K562 (cell line): ENCODE results near the gene NTM. TPM values are rescaled to one million over a fixed set of nuclear protein-coding genes. Genes with fewer than 3 reads are reported as not detected.

ENCODE experiments used
- ATAC-seq: fragments of 200-7000 bp; cut with Tn5 transposase; 3 replicates; pipeline ENCODE4 v1.9.1; 2020; ENCODE audit warnings: moderate library complexity
- BruUV-seq: library from RNA; stranded (reverse); fragments of 400-500 nt; replicated peaks from 2 replicates; lab custom pipeline; 2021; lab: Mats Ljungman, UMichigan
- CTCF ChIA-PET: fragments of 300-600 bp; formaldehyde crosslinking; extraction: SDS; loops from one replicate; lab custom pipeline; 2021; ENCODE audit warnings: low intra/inter-chr PET ratio; lab: Yijun Ruan, JAX
- POLR2A ChIA-PET: fragments of 300-600, 350-650 bp; sonication (Branson Sonifier 250); formaldehyde crosslinking; extraction: SDS; loops from one replicate; lab custom pipeline; 2021; ENCODE audit warnings: antibody characterized with exemption, inconsistent platforms; lab: Yijun Ruan, JAX
- DNase-seq, 4 experiments: peaks; one replicate each; pipeline versions ENCODE4 v3.0.0 to v3.0.0-alpha.2; 2011 to 2018; ENCODE audit warnings: low spot score in 3 of 4, mixed read lengths in 3 of 4; ENCODE audit errors: extremely low read depth in 1 of 4
- FAIRE-seq: peaks from 2 replicates; lab custom pipeline; 2011; peaks lifted over from hg19 to GRCh38; lab: Jason Lieb, UNC
- H2AFZ ChIP-seq: 2 replicates; pipeline ENCODE4 v1.6.0; 2011; ENCODE audit warnings: low read depth, low read length, control low read depth, inconsistent platforms
- H3K27ac ChIP-seq: fragments of 200-600 bp; 3 replicates; pipeline ENCODE4 v1.8.0; 2011; ENCODE audit warnings: low read depth, mild to moderate bottlenecking, control low read depth, inconsistent platforms, low read length, moderate library complexity, mixed read lengths; ENCODE audit errors: extremely low read depth
- H3K27me3 ChIP-seq, 2 experiments: fragments of 300-600 bp in 1 of 2; 2 replicates in 1 of 2; 3 replicates in 1 of 2; pipeline versions ENCODE4 v1.6.0 to v1.8.0; 2011; ENCODE audit warnings: inconsistent platforms in 2 of 2, low read length in 2 of 2, mild to moderate bottlenecking in 1 of 2, mixed read lengths in 1 of 2, moderate library complexity in 1 of 2; ENCODE audit not compliant: control insufficient read depth in 2 of 2, insufficient read depth in 2 of 2
- H3K36me3 ChIP-seq: fragments of 300-600 bp; 3 replicates; pipeline ENCODE4 v1.8.0; 2011; ENCODE audit warnings: mild to moderate bottlenecking, low read length, inconsistent platforms; ENCODE audit not compliant: control insufficient read depth, insufficient read depth
- H3K4me1 ChIP-seq, 2 experiments: fragments of 200-600 bp in 1 of 2; replicated peaks in 1 of 2; 2 replicates in 1 of 2; 3 replicates in 1 of 2; pipeline versions ENCODE4 v1.5.1 to v1.8.0; 2011; ENCODE audit warnings: inconsistent platforms in 2 of 2, low read length in 2 of 2, mild to moderate bottlenecking in 1 of 2, mixed read lengths in 1 of 2, moderate library complexity in 1 of 2; ENCODE audit not compliant: control insufficient read depth in 2 of 2, insufficient read depth in 2 of 2
- H3K4me2 ChIP-seq: 2 replicates; pipeline ENCODE4 v1.6.1; 2011; ENCODE audit warnings: low read length, control low read depth, inconsistent platforms, mixed read lengths; ENCODE audit not compliant: insufficient read depth
- H3K4me3 ChIP-seq: fragments of 200-600 bp; sonication (generic), shearing (Covaris generic); 2 replicates; pipeline ENCODE4 v1.5.1; 2016; ENCODE audit warnings: control low read depth, inconsistent platforms
- H3K79me2 ChIP-seq: fragments of 200-600 bp; 3 replicates; pipeline ENCODE4 v1.8.0; 2011; ENCODE audit warnings: low read length, inconsistent platforms; ENCODE audit not compliant: control insufficient read depth, insufficient read depth
- H3K9ac ChIP-seq, 2 experiments: 2 replicates each; pipeline versions ENCODE4 v1.6.0 to v1.6.1; 2011; ENCODE audit warnings: low read depth in 2 of 2, low read length in 2 of 2, control low read depth in 1 of 2, inconsistent platforms in 1 of 2, mild to moderate bottlenecking in 1 of 2, mixed read lengths in 1 of 2; ENCODE audit not compliant: insufficient read depth in 1 of 2
- H3K9me1 ChIP-seq: one replicate; pipeline ENCODE4 v1.6.0; 2011; ENCODE audit warnings: inconsistent platforms, mild to moderate bottlenecking, low read length, moderate library complexity; ENCODE audit not compliant: control insufficient read depth, insufficient read depth
- H3K9me3 ChIP-seq: replicated peaks from 2 replicates; pipeline ENCODE4 v1.5.1; 2011; ENCODE audit warnings: low read depth, low read length, inconsistent platforms; ENCODE audit not compliant: control insufficient read depth, insufficient read depth
- H4K20me1 ChIP-seq: replicated peaks from 2 replicates; pipeline ENCODE4 v1.6.1; 2011; ENCODE audit warnings: low read length, inconsistent platforms, mixed read lengths; ENCODE audit not compliant: control insufficient read depth, insufficient read depth
- BCOR ChIP-seq: fragments of 450-650 bp; IDR thresholded peaks from 2 replicates; pipeline ENCODE4 v1.6.1; 2016
- CBX2 ChIP-seq: fragments of 200-600 bp; sonication (generic); IDR thresholded peaks from one replicate; pipeline ENCODE4 v1.6.1; 2012; ENCODE audit warnings: mild to moderate bottlenecking, low read length, inconsistent platforms; ENCODE audit not compliant: insufficient read depth, poor library complexity, severe bottlenecking
- CC2D1A ChIP-seq: fragments of 450-650 bp; IDR thresholded peaks from 2 replicates; pipeline ENCODE4 v1.6.1; 2017; ENCODE audit warnings: mild to moderate bottlenecking
- CCAR2 ChIP-seq: fragments of 200-400 bp; formaldehyde crosslinking; IDR thresholded peaks from 2 replicates; pipeline ENCODE4 v1.6.1; 2017; ENCODE audit warnings: mild to moderate bottlenecking, low read depth, low read length
- FIP1L1 ChIP-seq: fragments of 200-400 bp; formaldehyde crosslinking; IDR thresholded peaks from 2 replicates; pipeline ENCODE4 v1.6.1; 2018; ENCODE audit warnings: mild to moderate bottlenecking, low read depth, low read length; ENCODE audit not compliant: poor library complexity, severe bottlenecking
- GTF2A2 ChIP-seq: IDR thresholded peaks from 2 replicates; pipeline ENCODE4 v1.6.1; 2016; ENCODE audit warnings: mild to moderate bottlenecking, missing genetic modification characterization, missing compliant biosample characterization
- SETDB1 ChIP-seq: IDR thresholded peaks from one replicate; pipeline ENCODE4 v1.6.1; 2012; ENCODE audit warnings: low read length, control low read depth, inconsistent platforms
- SMARCC2 ChIP-seq: fragments of 450-650 bp; IDR thresholded peaks from 2 replicates; pipeline ENCODE4 v1.6.1; 2017; ENCODE audit warnings: antibody characterized with exemption, moderate library complexity, mild to moderate bottlenecking, low read depth
- SREBF1 ChIP-seq: fragments of 150-350 bp; IDR thresholded peaks from 2 replicates; pipeline ENCODE4 v1.6.1; 2014; ENCODE audit warnings: antibody characterized with exemption, low read depth, low read length, borderline replicate concordance
- ZKSCAN3 ChIP-seq: fragments of 250-450 bp; sonication (Bioruptor Pico); IDR thresholded peaks from 2 replicates; pipeline ENCODE4 v1.4.0; 2020
- ZNF174 ChIP-seq: fragments of 250-450 bp; sonication (Bioruptor Pico); IDR thresholded peaks from 2 replicates; pipeline ENCODE4 v1.4.0; 2020; ENCODE audit warnings: mild to moderate bottlenecking
- ZNF785 ChIP-seq: fragments of 250-450 bp; sonication (Bioruptor Pico); IDR thresholded peaks from 2 replicates; pipeline ENCODE4 v1.4.0; 2020; ENCODE audit warnings: mild to moderate bottlenecking
- WGBS: fragments of 100-300 bp; shearing (Covaris generic); methylation state at CpG from one replicate; pipeline ENCODE4 v1.1.6; 2016; ENCODE audit warnings: low coverage, mixed read lengths; ENCODE audit not compliant: insufficient coverage; ENCODE audit errors: missing lambda C conversion rate; 5-methylcytosine and 5-hydroxymethylcytosine counted together
- in situ Hi-C: fragments of 300-500 bp; cut with MboI; formaldehyde crosslinking; loops from 4 replicates; pipeline ENCODE4 v1.15.0; 2018; ENCODE audit warnings: inconsistent platforms, mixed read lengths
- intact Hi-C: fragments of 100-400 bp; cut with micrococcal nuclease; formaldehyde crosslinking; loops from 2 replicates; pipeline ENCODE4 v1.14.2; 2022
- polyA plus RNA-seq, 8 experiments: library from polyadenylated mRNA; depleted of rRNA in 4 of 8; stranded (reverse) in 5 of 8; unstranded in 3 of 8; fragments of >200 nt; fragmentation: Nextera tagmentation in 2 of 8; fragmentation: Illumina TruSeq in 1 of 8; extraction: Ambion mirVana in 2 of 8; extraction: Trizol in 1 of 8; gene quantifications; 2 replicates each; pipeline versions ENCODE4 v1.2.1 to v1.2.3, GENCODE V29; 2011 to 2014; ENCODE audit warnings: inconsistent platforms in 1 of 8, missing spikeins in 1 of 8
- total RNA-seq, 7 experiments: library from RNA; depleted of rRNA in 6 of 7; stranded (reverse); fragments of >200 nt in 6 of 7; fragmentation: Illumina TruSeq in 2 of 7; extraction: Trizol in 2 of 7; gene quantifications; 2 replicates each; pipeline versions ENCODE4 v1.2.1 to v1.2.3, GENCODE V29; 2011 to 2021; ENCODE audit warnings: low replicate concordance in 1 of 7
- TF ChIP-seq, protein P1 (sequence below): fragments of 250-450 bp; sonication (Bioruptor Pico); IDR thresholded peaks from 2 replicates; pipeline ENCODE4 v1.5.0; 2021; ENCODE audit warnings: mild to moderate bottlenecking, moderate library complexity
- TF ChIP-seq, protein P2 (sequence below): fragments of 250-450 bp; sonication (Bioruptor Pico); IDR thresholded peaks from 2 replicates; pipeline ENCODE4 v1.5.0; 2020; ENCODE audit warnings: mild to moderate bottlenecking, borderline replicate concordance
- TF ChIP-seq, protein P3 (sequence below): fragments of 250-450 bp; sonication (Bioruptor Pico); IDR thresholded peaks from 2 replicates; pipeline ENCODE4 v1.8.0; 2021; ENCODE audit warnings: borderline replicate concordance, mild to moderate bottlenecking, moderate library complexity; ENCODE audit not compliant: poor library complexity, severe bottlenecking

The NTM gene
- total and polyA plus RNA-seq, 9 of the 15 experiments (the other 6 are each of a cell fraction or from before 2014, with no cell fraction given): not detected

DNA sequence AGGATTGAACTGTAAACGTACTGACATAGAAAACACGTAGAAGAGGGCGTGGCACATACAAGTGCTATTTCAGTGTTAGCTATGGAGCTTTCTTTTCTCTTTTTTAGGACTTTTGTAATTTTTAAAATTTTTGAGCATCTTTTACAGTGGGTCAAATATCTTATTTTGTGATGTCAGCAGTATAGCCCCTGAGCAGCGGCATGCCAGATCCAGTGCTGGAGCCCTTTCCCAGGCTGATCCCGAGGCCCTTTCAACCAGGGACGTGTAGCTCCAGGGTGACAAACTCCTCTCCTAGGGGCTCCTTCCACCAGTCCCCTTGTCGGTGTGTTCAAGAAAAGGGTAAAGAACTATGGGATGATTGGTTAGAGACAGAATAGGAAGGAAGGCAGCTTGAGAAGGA, 777.0 kb downstream of the NTM start (continued):
- TF ChIP-seq, protein P1, sequence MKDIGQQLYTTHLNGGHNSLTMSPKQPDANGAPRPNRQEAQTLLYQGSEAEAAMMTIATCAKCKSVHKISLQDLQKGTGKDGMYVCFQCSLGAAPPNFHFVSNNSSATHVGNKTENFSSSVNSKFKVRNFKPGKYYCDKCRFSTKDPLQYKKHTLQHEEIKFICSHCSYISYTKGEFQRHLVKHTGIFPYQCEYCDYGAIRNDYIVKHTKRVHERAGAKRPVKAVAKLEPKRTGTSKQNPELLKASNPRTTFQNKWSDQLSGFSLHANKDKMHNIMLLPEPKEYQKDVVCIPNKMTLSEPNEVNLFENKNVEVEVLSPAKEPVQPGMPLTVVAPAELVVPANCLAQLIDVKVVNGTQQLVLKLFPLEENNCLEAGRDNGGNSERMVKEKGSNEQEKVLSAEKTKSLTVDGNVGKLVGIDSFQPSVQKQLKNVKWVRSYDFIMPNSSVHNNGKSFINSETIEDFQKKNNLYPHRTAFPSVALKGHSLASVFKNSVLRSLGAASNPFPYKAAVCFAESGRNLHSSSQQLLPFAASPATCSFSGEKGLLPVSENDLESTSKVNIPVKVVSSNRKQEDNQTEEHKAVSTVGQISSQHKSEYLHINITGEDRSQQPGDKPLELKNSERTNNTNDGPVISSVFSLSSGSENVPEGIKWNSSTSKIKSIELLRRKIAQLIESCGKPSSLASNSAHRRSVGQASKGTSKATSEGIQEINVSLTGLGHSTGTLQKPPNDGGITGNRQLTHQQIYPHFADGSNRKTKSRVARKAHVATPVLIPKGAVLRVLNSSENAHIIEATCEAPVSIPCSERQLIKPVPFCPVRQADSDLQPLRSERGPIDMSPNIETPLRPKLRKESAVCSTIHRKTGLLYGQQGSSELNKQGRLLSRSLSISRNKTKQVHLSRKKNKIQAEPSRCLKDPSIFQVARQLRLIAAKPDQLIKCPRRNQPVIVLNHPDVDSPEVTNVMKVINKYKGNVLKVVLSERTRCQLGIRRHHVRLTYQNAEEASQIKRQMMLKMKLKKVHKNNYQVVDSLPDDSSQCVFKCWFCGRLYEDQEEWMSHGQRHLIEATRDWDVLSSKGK: no peak
- no peak for TF ChIP-seq FIP1L1
- TF ChIP-seq CBX2: no peak
- TF ChIP-seq ZNF785 (CRISPR knock-in tag): no peak
- no peak for TF ChIP-seq BCOR
- TF ChIP-seq GTF2A2 (tag): no peak
- no peak for TF ChIP-seq ZKSCAN3 (CRISPR knock-in tag)

DNA sequence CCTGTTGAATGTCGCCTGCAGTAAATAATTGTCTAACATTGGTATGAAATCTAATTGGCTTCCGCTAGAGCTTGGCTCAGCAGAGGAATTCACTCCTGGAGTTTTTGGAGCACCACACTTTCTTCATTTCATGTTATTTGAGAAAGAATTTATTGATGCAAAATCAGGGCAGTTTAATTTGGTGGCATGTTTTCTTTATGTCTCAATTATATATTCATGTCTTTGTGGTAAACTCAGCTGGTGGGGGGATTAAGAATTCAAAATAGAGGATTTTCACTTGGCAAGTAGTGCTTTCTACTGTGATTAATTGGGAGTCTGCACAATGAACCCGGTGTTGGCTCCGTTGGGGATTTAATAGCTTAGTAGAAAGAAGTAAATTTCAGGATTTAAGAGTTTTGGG, 784.4 kb downstream of the NTM start:
- no peak for ATAC-seq
- H2AFZ ChIP-seq: no peak overlapping the region
- H3K9me3 ChIP-seq: no peaks in the 10 kb centered on the region
- POLR2A ChIA-PET: no interaction called here
- in situ Hi-C loops (no loop called here), intact Hi-C loops (no loop called here)
- H3K4me2 ChIP-seq: no peak overlapping the region
- TF ChIP-seq, protein P2, sequence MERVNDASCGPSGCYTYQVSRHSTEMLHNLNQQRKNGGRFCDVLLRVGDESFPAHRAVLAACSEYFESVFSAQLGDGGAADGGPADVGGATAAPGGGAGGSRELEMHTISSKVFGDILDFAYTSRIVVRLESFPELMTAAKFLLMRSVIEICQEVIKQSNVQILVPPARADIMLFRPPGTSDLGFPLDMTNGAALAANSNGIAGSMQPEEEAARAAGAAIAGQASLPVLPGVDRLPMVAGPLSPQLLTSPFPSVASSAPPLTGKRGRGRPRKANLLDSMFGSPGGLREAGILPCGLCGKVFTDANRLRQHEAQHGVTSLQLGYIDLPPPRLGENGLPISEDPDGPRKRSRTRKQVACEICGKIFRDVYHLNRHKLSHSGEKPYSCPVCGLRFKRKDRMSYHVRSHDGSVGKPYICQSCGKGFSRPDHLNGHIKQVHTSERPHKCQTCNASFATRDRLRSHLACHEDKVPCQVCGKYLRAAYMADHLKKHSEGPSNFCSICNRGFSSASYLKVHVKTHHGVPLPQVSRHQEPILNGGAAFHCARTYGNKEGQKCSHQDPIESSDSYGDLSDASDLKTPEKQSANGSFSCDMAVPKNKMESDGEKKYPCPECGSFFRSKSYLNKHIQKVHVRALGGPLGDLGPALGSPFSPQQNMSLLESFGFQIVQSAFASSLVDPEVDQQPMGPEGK (CRISPR knock-in tag): no peak
- TF ChIP-seq, protein P3, sequence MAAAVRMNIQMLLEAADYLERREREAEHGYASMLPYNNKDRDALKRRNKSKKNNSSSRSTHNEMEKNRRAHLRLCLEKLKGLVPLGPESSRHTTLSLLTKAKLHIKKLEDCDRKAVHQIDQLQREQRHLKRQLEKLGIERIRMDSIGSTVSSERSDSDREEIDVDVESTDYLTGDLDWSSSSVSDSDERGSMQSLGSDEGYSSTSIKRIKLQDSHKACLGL (CRISPR knock-in tag): no peak
- TF ChIP-seq SMARCC2: no peak
- TF ChIP-seq SETDB1: no peak
- no peak for TF ChIP-seq ZNF174 (CRISPR knock-in tag)
- TF ChIP-seq CC2D1A: no peak
- TF ChIP-seq SREBF1: no peak
- TF ChIP-seq CCAR2: no peak
- 2% methylated on average over 4 of the region's 4 CpGs for WGBS
- H3K9ac ChIP-seq: no peak overlapping the region
- CTCF ChIA-PET: no interaction called here
- BruUV-seq: no TSS peak
- no peaks in the 10 kb centered on the region for H3K4me1 ChIP-seq
- H3K9me1 ChIP-seq: no peaks in the 10 kb centered on the region
- H3K36me3 ChIP-seq: no peaks in the 10 kb centered on the region
- no peak for FAIRE-seq
- DNase-seq: no peak
- H3K27me3 ChIP-seq: no peaks in the 10 kb centered on the region
- no peak overlapping the region for H3K27ac ChIP-seq
- H3K79me2 ChIP-seq: no peaks in the 10 kb centered on the region
- no peak overlapping the region for H3K4me3 ChIP-seq
- no peaks in the 10 kb centered on the region for H4K20me1 ChIP-seq
